Heart left ventricle (tissue), 13 donors: ENCODE measurements around the gene ZNF638.

Experiments
- CTCF ChIP-seq, 12 donors: fragments of 200-600 bp; sonication (generic) in 4 of 12; IDR thresholded peaks; one replicate each; pipeline versions ENCODE4 v1.5.0 to v1.8.0; 2018 to 2022; ENCODE audit warnings: antibody characterized with exemption in 12 of 12, mild to moderate bottlenecking in 5 of 12
- POLR2A ChIP-seq, 2 donors: fragments of 450-650 bp; IDR thresholded peaks; one replicate each; pipeline ENCODE4 v1.6.1; 2017; ENCODE audit warnings: antibody characterized with exemption in 2 of 2, mild to moderate bottlenecking in 2 of 2, moderate library complexity in 2 of 2
- donor health status: ischemic (EF 13 %, LVEDD 7.1; RV severe dilation, severe dysfunction).
- donor health status: DM: no; HTN: yes; CAD: no.
- donor health status: DM: no; HTN: no; CAD: no.
- donor health status: ischemic (EF 25% LVEDD 6.9; RV normal size, moderate dysfunction).
- donor health status: ischemic (EF 25% LVEDD 5.7; RV mildly dilated, moderate dysfunction).
- donor health status: ischemic (EF 35%, LVEDD 5.7; RV mildly dilated, moderate dysfunction).
- donor health status: nonischemic (EF 11% LVEDD 7.7; RV severe dilation, severe dysfunction).
- donor health status: DM: yes; HTN: yes; CAD: no.
- donor health status: PGD.
- donor health status: ischemic (EF 29% LVEDD 5.4; RV normal size, mild dysfunction).
- donor health status: nonischemic (EF 23%, LVEDD 6.1; RV moderate dilation, normal function).

- TF ChIP-seq CTCF (IDR thresholded peaks at IDR 0.05) (no peak), POLR2A (IDR thresholded peaks at IDR 0.05) (no peak)
These were observed 79.1 kb downstream of the ZNF638 start for GRCh38 chr2:71410696-71411095.
